Stimulated activated CD4-positive, alpha-beta T cell treated with anti-CD3 and anti-CD28 coated beads, Interleukin-1b, Interleukin-23, amount 100 ng/mL, for 48 hours (primary cell): ENCODE measurements around the gene ANHX.

Experiments
- DNase-seq: peaks from one replicate; pipeline ENCODE4 v3.0.0-alpha.2; 2020

ANHX gene

GRCh38 chr12:133202493-133203343, 33.0 kb downstream of the ANHX start:
- no peak for DNase-seq

GRCh38 chr12:133201888-133202287, 33.8 kb downstream of the ANHX start:
- no peak for DNase-seq

- DNase-seq: no peak
Measured at GRCh38 chr12:133192847-133193246, 42.8 kb downstream of the ANHX start.

GRCh38 chr12:133190176-133190575, 45.5 kb downstream of the ANHX start:
- no peak for DNase-seq

- DNase-seq: peak; percentile 91
Measured at GRCh38 chr12:133181238-133181959, 54.3 kb downstream of the ANHX start, which contains the start of gene ZNF268. ZNF268 (plus strand) TSS chr12:133181495; CDS start chr12:133181998, 503 bp downstream.

GRCh38 chr12:133180669-133181068, 55.0 kb downstream of the ANHX start:
- no peak for DNase-seq

GRCh38 chr12:133174901-133175300, 60.8 kb downstream of the ANHX start:
- DNase-seq: no peak

GRCh38 chr12:133172491-133172890, 63.2 kb downstream of the ANHX start:
- DNase-seq: no peak
